Right lobe of liver (tissue), 4 donors: ENCODE measurements around the gene C10orf95.

Experiments
- CTCF ChIP-seq, 4 donors: fragments of 200-600 bp in 3 of 4; fragments of 450-650 bp in 1 of 4; IDR thresholded peaks; one replicate each; pipeline versions ENCODE4 v1.5.1 to v1.8.0; 2016 to 2022; ENCODE audit warnings: antibody characterized with exemption in 4 of 4, mild to moderate bottlenecking in 2 of 4
- POLR2A ChIP-seq: fragments of 450-650 bp; IDR thresholded peaks from one replicate; pipeline ENCODE4 v1.6.1; 2017; ENCODE audit warnings: antibody characterized with exemption, mild to moderate bottlenecking
- donor health status: DM: no; HTN: no; CAD: no.
- donor health status: DM: no; HTN: no; CAD: no.
- donor health status: DM: no; HTN: yes; CAD: no.

GRCh38 chr10:102401342-102401654 is 50.0 kb downstream of the C10orf95 start:
- TF ChIP-seq CTCF (IDR thresholded peaks at IDR 0.05), result no peak
- no peak for TF ChIP-seq POLR2A
